Cardiac muscle cell (in vitro differentiated cells and primary cell): ENCODE measurements around the gene EYA2. TPM values are rescaled to one million over a fixed set of nuclear protein-coding genes. Genes with fewer than 3 reads are reported as not detected.
A peak's percentile ranks its signal among the peaks of the same experiment; 100 is the strongest.

Source experiments
- DNase-seq, 2 donors: peaks; one replicate each; pipeline versions ENCODE4 v3.0.0 to v3.0.0-alpha.2; 2010 to 2017; ENCODE audit warnings: low read depth in 1 of 2, low spot score in 1 of 2
- H3K27ac ChIP-seq: fragments of 200-600 bp; sonication (generic); 2 replicates; pipeline ENCODE4 v1.5.1; 2016
- H3K27me3 ChIP-seq: fragments of 200-600 bp; sonication (generic); 2 replicates; pipeline ENCODE4 v1.6.0; 2016; ENCODE audit warnings: control low read depth
- H3K36me3 ChIP-seq: fragments of 200-600 bp; sonication (generic); 2 replicates; pipeline ENCODE4 v1.5.1; 2016; ENCODE audit warnings: control low read depth
- H3K4me1 ChIP-seq: fragments of 200-600 bp; sonication (generic); 2 replicates; pipeline ENCODE4 v1.8.1; 2017; ENCODE audit warnings: low read depth, mild to moderate bottlenecking, mixed run types
- H3K4me3 ChIP-seq: fragments of 200-600 bp; sonication (generic); 2 replicates; pipeline ENCODE4 v1.5.1; 2016; ENCODE audit warnings: mild to moderate bottlenecking
- H3K9me3 ChIP-seq: fragments of 200-600 bp; sonication (generic); 2 replicates; pipeline ENCODE4 v1.5.1; 2017; ENCODE audit warnings: low read depth, mild to moderate bottlenecking, control low read depth
- polyA plus RNA-seq: library from polyadenylated mRNA; unstranded; fragments of >200 nt; fragmentation: Nextera tagmentation; extraction: Ambion mirVana; gene quantifications from 2 replicates; pipeline ENCODE4 v1.2.1, GENCODE V29; 2016
- total RNA-seq: library from RNA; depleted of rRNA; stranded (reverse); fragments of >200 nt; gene quantifications from 2 replicates; pipeline ENCODE4 v1.2.3, GENCODE V29; 2016
- TF ChIP-seq, protein P1 (sequence below): IDR thresholded peaks from 2 replicates; pipeline ENCODE4 v1.5.1; 2012; ENCODE audit warnings: low read depth, mild to moderate bottlenecking, low read length

The EYA2 gene
- total and polyA plus RNA-seq, 2 experiments from 2014 or later: 0.30 TPM; not detected in 1

DNA sequence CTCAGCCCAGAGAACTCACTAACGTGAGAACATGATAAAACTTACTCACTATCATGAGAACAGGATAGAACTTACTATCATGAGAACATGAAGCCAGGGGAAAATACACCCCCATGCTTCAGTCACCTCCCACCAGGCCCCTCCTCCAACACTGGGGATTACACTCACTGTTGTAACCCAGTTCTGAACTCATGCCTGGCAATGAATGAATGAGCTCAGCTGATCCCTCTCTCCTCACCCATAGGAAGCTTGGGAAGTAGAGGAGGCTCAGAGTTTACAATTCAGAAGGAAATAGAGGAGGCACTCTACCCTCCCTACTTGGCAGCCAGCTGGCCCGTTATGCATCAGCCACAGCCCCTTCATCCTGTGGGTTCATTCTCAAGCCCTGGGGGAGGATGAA lies 102.5 kb downstream of the EYA2 start:
- H3K4me3 ChIP-seq: no peak overlapping the region
- H3K27me3 ChIP-seq: peaks cover 21% of the 10 kb centered on the region
- H3K36me3 ChIP-seq: no peaks in the 10 kb centered on the region
- H3K4me1 ChIP-seq: no peaks in the 10 kb centered on the region
- H3K27ac ChIP-seq: no peak overlapping the region
- TF ChIP-seq, protein P1, sequence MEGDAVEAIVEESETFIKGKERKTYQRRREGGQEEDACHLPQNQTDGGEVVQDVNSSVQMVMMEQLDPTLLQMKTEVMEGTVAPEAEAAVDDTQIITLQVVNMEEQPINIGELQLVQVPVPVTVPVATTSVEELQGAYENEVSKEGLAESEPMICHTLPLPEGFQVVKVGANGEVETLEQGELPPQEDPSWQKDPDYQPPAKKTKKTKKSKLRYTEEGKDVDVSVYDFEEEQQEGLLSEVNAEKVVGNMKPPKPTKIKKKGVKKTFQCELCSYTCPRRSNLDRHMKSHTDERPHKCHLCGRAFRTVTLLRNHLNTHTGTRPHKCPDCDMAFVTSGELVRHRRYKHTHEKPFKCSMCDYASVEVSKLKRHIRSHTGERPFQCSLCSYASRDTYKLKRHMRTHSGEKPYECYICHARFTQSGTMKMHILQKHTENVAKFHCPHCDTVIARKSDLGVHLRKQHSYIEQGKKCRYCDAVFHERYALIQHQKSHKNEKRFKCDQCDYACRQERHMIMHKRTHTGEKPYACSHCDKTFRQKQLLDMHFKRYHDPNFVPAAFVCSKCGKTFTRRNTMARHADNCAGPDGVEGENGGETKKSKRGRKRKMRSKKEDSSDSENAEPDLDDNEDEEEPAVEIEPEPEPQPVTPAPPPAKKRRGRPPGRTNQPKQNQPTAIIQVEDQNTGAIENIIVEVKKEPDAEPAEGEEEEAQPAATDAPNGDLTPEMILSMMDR: no peak
- no peaks in the 10 kb centered on the region for H3K9me3 ChIP-seq
- no peak for DNase-seq

DNA sequence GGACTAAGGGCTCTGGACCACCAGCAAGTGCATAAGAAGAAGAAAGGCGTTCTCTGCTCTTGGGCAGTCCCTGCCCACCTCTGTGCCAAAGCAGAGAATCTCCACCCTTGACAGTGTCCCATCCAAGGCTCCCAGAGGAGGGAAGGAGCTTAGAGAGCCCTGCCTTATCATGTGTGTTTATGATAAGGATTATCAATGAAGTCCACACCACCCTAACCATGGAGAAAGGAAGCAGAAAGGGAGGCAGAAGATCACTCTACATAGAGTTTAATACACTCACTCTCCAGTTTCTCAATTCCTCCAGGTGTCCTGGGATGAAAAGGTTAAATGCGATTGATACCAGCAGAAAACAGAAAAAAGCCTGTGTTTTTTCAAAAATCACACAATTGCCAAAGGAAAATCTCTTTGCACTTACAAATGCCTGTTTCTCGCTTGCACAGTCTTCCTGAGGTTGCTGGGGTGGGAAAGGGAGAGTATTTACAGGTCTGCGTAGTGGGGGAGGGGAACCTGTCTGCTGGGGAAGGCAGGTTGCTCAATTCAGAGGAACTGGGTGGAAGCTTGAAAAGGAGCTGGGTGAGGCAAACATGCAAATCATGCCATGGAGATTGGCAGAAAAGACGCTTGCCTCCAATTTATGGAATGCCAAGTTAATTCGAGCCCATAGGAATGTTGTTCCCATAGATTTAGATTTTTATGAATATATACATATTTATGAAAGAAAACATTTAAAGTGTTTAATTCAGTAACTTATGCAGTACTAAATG lies 104.0 kb downstream of the EYA2 start:
- no peak overlapping the region for H3K4me3 ChIP-seq
- no peaks in the 10 kb centered on the region for H3K36me3 ChIP-seq
- TF ChIP-seq, protein P1: no peak
- H3K27ac ChIP-seq: no peak overlapping the region
- DNase-seq: peak in 1 of 2 donors; percentile 27
- H3K4me1 ChIP-seq: no peaks in the 10 kb centered on the region
- H3K27me3 ChIP-seq: peaks cover 19% of the 10 kb centered on the region
- H3K9me3 ChIP-seq: no peaks in the 10 kb centered on the region

DNA sequence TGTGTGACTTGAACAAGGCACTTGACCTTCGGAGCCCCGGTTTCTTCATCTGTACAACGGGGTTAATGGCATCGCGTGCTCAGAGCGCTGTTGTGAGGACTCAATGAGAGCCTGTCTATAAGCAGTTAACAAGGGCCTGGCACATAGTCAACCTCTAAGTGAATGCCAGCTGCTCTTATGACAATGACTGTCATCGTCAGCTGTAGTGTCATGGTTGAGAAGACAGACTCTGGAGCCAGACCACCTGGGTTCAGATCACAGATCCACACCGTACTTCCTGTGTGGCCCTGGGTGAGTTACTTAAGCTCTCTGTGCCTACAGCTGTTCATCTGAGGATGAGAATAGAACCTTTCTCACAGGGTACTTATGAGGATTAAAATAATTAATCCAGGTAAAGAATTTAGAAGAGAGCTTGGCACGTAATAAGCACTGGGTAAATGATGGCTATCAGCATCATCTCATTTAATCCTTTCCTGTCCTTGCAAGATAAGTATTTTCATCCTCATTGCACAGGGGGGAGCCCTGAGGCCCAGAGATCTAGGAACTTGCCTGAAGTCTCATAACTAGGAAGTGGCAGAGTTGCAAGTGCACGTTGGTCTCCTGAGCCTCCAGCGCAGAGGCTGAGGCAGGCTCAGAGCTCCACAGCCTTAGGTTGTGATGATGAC lies 105.3 kb downstream of the EYA2 start:
- Histone ChIP-seq H3K4me3 (no peak overlapping the region), H3K27me3 (peaks cover 19% of the 10 kb centered on the region), H3K4me1 (no peaks in the 10 kb centered on the region), H3K27ac (no peak overlapping the region), H3K36me3 (no peaks in the 10 kb centered on the region), H3K9me3 (no peaks in the 10 kb centered on the region)
- DNase-seq: no peak
- TF ChIP-seq, protein P1: no peak

DNA sequence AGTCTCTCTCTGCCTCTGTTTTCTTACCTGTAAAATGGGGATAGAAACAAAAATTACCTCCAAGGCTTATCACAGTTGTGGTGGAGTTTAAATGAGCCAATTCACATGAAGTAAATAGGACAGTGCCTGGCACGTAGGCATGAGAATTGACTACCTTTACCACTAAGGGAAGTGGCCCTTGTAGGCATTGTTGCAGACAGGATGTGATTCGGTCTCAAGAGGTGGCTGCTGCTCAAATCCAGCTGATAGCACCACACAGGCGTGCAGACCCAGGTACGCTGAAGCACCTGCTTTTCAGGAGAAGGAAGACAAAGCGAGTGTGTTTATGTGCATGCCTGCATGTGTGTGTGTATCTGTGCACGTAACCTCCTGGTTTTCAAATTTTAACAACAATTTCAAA lies 108.6 kb downstream of the EYA2 start:
- Histone ChIP-seq H3K27me3 (no peaks in the 10 kb centered on the region), H3K27ac (no peak overlapping the region), H3K4me3 (no peak overlapping the region), H3K9me3 (no peaks in the 10 kb centered on the region), H3K4me1 (no peaks in the 10 kb centered on the region), H3K36me3 (no peaks in the 10 kb centered on the region)
- TF ChIP-seq, protein P1: no peak
- DNase-seq: no peak

DNA sequence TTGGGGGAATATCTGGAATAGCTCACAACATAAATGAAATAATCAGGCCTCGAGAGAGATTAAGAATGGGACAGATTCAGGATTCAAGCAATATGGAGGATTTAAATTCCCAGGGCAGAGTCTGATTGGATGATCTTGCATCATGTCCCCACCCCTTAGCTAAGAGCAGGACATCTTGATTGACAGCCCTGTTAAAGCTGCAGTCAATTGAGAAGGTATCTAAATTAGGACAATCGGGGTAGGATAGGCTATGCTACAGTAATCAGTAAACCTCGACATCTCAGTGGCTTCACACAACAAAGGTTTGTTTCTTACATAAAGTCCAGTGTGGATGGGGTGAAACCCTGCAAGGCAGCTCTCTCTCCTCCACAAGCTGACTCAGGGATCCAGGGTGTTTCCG lies 109.5 kb downstream of the EYA2 start:
- Histone ChIP-seq H3K27ac (no peak overlapping the region), H3K9me3 (no peaks in the 10 kb centered on the region), H3K36me3 (no peaks in the 10 kb centered on the region), H3K27me3 (no peaks in the 10 kb centered on the region), H3K4me1 (no peaks in the 10 kb centered on the region), H3K4me3 (no peak overlapping the region)
- DNase-seq: no peak
- TF ChIP-seq, protein P1: no peak
